Mucosa of rectum (tissue), 2 donors: ENCODE measurements around the gene CARD18.

Experiments
- H3K27ac ChIP-seq, 2 donors: one replicate each; pipeline ENCODE4 v1.7.0; 2013; ENCODE audit warnings: inconsistent platforms in 2 of 2, low read depth in 2 of 2, low read length in 2 of 2
- H3K27me3 ChIP-seq, 2 donors: one replicate each; pipeline ENCODE4 v1.7.0; 2013; ENCODE audit warnings: low read length in 2 of 2; ENCODE audit not compliant: control insufficient read depth in 2 of 2, insufficient read depth in 2 of 2
- H3K36me3 ChIP-seq, 2 donors: one replicate each; pipeline ENCODE4 v1.7.0; 2013; ENCODE audit warnings: low read length in 2 of 2; ENCODE audit not compliant: control insufficient read depth in 2 of 2, insufficient read depth in 2 of 2
- H3K4me1 ChIP-seq, 2 donors: one replicate each; pipeline ENCODE4 v1.7.0; 2013; ENCODE audit warnings: low read length in 2 of 2, mild to moderate bottlenecking in 1 of 2; ENCODE audit not compliant: control insufficient read depth in 2 of 2, insufficient read depth in 2 of 2
- H3K4me3 ChIP-seq, 2 donors: one replicate each; pipeline ENCODE4 v1.7.0; 2013; ENCODE audit warnings: low read length in 2 of 2
- H3K9ac ChIP-seq, 2 donors: one replicate each; pipeline ENCODE4 v1.7.0; 2013; ENCODE audit warnings: low read length in 2 of 2, low read depth in 1 of 2, mild to moderate bottlenecking in 1 of 2
- H3K9me3 ChIP-seq, 2 donors: one replicate each; pipeline ENCODE4 v1.7.0; 2013; ENCODE audit warnings: low read length in 2 of 2; ENCODE audit not compliant: control insufficient read depth in 2 of 2
- donor health status: healthy.
- donor health status: Normal muscosa, but diverticular disease.

Gene CARD18

GRCh38 chr11:105092256-105093239, 47.0 kb downstream of the CARD18 start:
- Histone ChIP-seq H3K9ac (no peak overlapping the region), H3K27ac (no peak overlapping the region), H3K9me3 (no peaks in the 10 kb centered on the region)

More at GRCh38 chr11:105092256-105093239, 47.0 kb downstream of the CARD18 start:
- H3K4me3 ChIP-seq: no peak overlapping the region
- H3K36me3 ChIP-seq: no peaks in the 10 kb centered on the region
- H3K27me3 ChIP-seq: no peaks in the 10 kb centered on the region
- H3K4me1 ChIP-seq: no peaks in the 10 kb centered on the region
